ENCODE results near the gene U2AF1.
"Not testable (repeated sequence)": the region's sequence is repeated elsewhere in the genome, so short reads cannot be mapped to it uniquely, and the experiment has no call there.

The U2AF1 gene, protein sequence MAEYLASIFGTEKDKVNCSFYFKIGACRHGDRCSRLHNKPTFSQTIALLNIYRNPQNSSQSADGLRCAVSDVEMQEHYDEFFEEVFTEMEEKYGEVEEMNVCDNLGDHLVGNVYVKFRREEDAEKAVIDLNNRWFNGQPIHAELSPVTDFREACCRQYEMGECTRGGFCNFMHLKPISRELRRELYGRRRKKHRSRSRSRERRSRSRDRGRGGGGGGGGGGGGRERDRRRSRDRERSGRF

DNA sequence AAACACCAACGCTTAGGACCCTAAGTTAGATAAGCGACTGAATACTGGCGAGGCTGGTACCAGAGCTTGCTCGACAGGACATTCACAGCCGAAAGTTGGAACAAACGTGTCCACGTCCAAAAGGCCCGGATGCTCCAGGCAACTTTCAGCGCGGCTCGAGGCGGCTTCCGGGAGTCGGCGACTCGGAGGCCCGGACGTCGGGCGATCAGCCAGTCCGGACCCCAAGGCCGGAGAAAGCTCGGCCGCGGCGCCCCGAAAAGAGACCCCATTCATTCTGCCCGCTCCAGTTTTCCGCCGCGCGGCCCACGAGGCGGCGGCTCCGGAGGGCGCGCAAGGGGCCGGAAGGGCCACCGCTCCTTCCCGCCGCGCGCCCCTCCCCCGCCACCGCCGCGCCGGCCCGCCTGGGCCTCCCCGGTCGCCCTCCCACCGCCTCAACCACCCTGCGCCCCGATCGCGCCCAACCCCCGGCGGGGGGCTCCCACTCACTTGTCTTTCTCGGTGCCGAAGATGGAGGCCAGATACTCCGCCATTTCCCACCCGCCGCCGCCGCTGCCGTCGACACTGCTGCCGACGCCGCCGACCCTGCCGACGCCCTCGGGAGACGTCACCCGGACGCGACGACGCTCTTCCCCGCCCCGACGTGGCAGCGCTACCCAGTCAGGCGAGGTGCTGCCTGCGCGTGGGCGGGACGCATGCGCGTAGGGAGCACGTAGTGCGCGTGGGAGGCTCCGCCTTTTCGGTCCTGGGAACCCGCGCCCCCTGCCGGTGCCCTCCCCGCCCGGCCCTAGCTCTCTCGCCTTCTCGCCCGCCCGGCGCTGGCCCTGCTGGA is at the start of gene U2AF1:
TSS of gene U2AF1 (minus strand) at position 606 of the 829 bp plus-strand sequence. CDS start at position 530, 76 bp downstream.
- not testable (repeated sequence) for DNase-seq

DNA sequence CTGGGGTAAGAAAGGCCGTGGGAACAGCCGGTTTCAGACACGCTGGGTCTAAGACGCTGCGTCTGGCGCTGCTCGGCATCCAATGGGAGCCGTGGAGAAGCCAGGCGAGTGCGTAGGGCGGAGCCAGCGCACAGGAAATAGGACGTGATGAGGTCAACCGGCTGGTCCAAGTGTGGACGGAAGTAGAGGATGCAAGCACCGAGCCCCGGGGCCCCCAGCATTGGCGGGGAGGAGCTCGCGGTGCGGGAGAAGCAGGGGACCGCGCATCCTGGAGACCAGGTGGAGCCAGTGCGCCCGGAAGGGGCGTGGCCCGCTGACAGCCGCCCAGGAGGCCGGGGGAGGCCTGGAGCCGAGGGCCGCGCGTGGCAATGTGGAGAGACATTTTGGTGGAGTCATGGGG is 46.2 kb upstream of the U2AF1 start:
- DNase-seq, result not testable (repeated sequence)

DNA sequence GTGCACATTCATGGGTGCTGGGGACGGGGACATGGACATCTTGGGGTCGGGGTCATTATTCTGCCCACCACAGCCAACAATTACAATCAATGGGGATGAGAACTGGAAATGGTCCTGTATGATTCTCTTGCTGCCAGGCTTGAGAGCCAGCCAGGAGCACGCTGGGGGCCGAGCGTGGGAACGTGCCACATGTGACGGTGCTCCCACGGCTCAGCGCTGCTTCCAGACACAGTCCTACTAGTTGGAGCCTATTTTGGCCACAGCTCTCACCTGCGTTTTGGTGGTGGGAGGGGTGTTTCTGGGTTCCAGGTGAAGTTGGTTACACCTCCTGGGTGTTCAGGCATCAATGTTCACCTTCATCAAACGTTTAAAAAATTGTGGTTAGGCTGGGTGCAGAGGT is 42.0 kb upstream of the U2AF1 start:
- DNase-seq, result not testable (repeated sequence)

DNA sequence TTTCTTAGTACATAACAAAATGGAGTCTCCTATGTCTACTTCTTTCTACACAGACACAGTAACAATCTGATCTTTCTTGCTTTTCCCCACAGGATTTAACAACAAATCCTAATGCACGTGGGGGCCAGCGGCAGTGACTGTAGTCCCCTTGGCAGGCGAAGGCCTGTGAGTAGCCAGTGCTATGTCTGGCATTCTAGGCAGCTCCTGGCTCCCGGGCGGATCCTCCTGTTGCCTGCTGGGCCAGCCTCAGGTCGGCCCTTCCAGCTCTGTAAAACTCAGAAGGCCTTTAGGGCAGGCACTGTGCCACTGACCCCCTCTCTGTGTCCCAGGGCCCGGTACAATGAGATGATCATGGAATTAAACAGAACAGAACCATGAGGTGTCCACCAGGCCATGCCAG is 40.6 kb upstream of the U2AF1 start:
- DNase-seq, result not testable (repeated sequence)

- not testable (repeated sequence) for DNase-seq
These were observed 39.3 kb upstream of the U2AF1 start for GRCh38 chr21:43146637-43147036.

GRCh38 chr21:43141407-43141806 is 34.0 kb upstream of the U2AF1 start:
- DNase-seq, result not testable (repeated sequence)

- DNase-seq, result not testable (repeated sequence)
These were observed 31.6 kb upstream of the U2AF1 start for GRCh38 chr21:43138944-43139343.

DNA sequence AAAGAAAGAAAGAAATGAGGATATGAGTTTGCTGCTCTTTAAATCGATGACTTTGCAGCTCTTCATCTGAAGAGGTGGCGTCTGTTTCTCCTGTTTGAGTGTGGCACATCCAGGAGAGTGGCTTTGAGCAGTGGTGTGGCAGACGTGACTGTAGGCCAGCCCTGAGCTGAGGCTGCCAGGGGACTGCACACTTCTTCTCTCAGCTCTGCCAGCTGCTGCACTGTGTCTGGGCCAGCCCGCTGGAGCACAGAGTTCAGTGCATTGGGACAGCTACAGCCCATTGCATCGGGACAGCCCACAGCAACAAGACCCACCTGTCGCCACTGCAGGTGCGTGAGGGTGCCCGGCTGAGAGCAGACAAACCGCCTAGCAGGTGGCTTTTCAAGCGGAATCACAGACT is 27.1 kb upstream of the U2AF1 start:
- not testable (repeated sequence) for DNase-seq

- DNase-seq, result not testable (repeated sequence)
These were observed 22.7 kb upstream of the U2AF1 start for GRCh38 chr21:43130094-43130493.

DNA sequence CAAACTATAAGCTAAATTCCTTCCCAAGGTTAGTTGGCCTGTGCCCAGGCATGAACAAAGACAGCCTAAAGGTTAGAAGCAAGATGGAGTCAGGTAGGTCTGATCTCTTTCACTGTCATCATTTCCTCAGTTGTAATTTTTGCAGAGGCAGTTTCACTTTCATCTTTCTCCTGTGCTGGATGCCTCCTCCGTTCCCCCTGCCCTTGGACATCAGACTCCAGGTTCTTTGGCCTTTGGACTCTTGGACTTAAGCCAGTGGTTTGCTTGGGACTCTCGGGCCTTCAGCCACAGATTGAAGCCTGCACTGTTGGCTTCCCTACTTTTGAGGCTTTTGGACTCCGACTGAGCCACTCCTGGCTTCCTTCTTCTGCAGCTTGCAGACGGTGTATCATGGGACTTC is 8.6 kb upstream of the U2AF1 start:
- not testable (repeated sequence) for DNase-seq

GRCh38 chr21:43114483-43114882 is 7.1 kb upstream of the U2AF1 start:
- not testable (repeated sequence) for DNase-seq

GRCh38 chr21:43109006-43109405 is 1.6 kb upstream of the U2AF1 start:
- DNase-seq, result not testable (repeated sequence)

- not testable (repeated sequence) for DNase-seq
These were observed 807 bp upstream of the U2AF1 start for GRCh38 chr21:43108177-43108576.

- not testable (repeated sequence) for DNase-seq
These were observed 396 bp upstream of the U2AF1 start for GRCh38 chr21:43107794-43108137.

DNA sequence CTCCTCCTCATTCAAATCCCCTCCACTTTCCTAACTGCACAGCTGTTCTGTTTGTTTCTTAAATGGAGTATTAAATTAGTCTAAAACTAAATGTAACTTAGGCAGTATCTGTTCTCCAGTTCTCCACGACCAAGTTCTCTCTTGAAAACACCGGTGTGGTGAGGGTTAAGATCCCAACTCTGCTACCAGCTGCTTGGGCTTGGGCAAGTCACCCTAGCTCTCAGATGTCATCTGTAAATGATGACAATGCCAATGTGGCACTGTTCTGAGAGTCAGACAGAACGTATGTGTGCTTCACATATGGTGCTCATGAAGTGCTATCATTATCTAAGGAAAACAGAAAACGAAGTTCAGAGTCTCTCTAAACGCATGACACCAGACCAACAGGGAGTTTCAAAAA is 2.7 kb downstream of the U2AF1 start:
- DNase-seq, result not testable (repeated sequence)

DNA sequence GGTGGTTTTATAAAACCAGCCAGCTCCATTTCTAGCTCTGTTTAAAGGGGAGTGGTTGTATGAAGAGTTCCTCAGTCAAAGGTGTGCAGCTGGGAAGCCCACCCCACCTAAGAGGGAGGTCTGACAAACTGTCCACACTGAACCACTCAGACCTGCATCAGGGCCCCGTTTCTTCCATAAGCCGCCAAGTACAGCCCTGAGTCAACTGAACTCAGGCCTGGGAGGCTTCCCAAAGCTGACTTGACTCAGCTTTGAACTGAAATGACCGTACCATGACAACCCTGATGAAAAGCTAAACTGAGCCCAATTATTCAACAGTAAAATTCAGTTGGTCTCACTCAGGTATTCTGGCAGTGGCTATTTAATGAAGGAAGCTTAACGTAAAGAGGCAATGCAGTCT is 5.1 kb downstream of the U2AF1 start:
- DNase-seq, result not testable (repeated sequence)

DNA sequence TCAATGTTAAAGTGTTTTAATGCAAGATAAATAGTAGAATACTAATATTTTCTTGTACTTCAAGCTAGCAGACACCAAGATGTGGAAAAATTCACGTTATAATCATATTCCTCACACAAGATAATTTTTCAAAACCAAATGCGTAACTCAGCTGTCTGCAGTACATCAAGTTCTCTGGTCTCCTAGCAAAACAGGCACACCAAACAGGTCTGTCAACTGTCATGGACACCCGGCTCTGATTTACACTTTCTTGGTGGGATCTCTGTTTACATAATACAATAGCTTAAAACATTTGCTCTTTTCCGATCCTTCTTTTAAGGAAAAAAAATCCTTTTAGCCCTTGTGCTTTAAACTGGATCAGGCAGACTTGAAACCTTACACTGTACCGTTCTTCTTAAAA is 5.7 kb downstream of the U2AF1 start:
- not testable (repeated sequence) for DNase-seq

- not testable (repeated sequence) for DNase-seq
These were observed 6.4 kb downstream of the U2AF1 start for GRCh38 chr21:43101000-43101399.

DNA sequence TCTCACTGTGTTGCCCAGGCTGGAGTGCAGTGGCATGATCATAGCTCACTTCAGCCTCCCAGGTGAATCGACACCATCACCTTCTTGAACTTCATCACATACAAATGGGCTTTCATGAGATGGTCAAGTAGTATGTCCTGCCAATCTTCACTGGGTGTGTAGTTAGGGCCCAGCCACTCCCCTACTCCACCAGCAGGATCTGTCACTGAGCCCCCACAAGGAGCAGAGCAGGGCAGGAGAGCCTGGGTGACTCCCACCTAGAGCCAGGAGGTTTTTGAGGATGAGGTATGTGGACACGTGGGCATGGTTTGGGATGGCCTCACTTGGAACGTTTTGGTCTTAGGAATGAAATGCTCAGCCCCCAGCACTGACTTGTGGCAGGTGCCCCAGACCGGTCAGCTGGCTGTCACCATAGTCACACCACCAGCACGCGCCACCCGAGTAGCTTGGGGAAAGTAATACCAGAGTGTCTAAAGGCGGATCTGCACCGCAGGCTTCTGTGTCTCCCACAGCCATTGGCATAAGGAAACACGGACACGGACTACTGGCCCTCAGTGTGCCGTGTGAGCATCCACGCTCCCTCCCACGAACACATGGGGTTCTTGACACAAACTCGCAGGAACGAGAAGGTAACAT is 15.3 kb downstream of the U2AF1 start:
- DNase-seq, result not testable (repeated sequence)

DNA sequence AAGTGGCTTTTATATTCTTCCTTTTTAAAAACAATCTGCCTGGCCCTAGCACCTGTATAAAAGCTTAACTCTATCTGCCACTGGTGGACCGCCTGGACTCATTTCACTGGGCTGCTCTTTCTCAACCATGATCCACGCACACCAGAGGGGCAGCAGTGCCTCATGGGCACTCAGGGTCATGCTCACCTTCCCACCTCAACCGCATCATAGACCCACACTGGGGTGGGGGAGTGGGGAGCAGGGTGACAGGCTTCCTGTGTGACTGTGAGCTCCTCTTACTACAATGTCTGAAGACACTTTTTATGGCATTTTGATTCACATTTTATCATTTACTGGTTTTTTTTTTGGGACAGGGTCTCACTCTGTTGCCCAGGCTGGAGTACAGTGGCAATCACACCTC is 16.4 kb downstream of the U2AF1 start:
- DNase-seq, result not testable (repeated sequence)

DNA sequence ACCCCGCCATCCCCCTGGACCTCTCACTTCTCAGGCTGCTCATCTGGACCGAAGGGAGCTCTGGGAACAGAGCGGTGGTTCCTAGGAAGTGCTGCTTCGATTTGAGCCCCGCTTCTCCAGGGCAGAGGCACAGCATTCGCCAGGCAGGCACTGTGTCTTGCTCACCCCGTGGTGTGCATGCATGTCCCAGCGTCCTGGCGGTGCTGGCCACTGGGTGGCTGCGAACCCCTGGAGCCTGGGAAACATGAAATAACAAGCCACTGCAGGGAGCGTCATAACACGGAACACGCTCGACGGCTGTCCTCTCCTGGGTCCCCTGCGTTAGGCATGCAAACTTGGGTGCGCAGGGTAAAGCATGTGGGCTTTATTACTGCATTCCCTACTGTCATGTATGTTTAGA is 17.9 kb downstream of the U2AF1 start:
- not testable (repeated sequence) for DNase-seq

- not testable (repeated sequence) for DNase-seq
These were observed 24.6 kb downstream of the U2AF1 start for GRCh38 chr21:43082587-43083300.

GRCh38 chr21:43076643-43077042 is 30.7 kb downstream of the U2AF1 start:
- DNase-seq, result not testable (repeated sequence)
